NCI-H1417 treated with DMSO at 0.1 percent for 48 hours (cell line): ENCODE measurements around the gene TMC8.
"Not testable (repeated sequence)": the region's sequence is repeated elsewhere in the genome, so short reads cannot be mapped to it uniquely, and the experiment has no call there.

Source experiments
- DNase-seq: peaks from one replicate; lab custom pipeline; 2025; lab: John Stamatoyannopoulos, UW

Gene TMC8

GRCh38 chr17:78135858-78136500, 5.4 kb downstream of the TMC8 start:
- no peak for DNase-seq

GRCh38 chr17:78137392-78138203, 7.0 kb downstream of the TMC8 start:
- no peak for DNase-seq

DNA sequence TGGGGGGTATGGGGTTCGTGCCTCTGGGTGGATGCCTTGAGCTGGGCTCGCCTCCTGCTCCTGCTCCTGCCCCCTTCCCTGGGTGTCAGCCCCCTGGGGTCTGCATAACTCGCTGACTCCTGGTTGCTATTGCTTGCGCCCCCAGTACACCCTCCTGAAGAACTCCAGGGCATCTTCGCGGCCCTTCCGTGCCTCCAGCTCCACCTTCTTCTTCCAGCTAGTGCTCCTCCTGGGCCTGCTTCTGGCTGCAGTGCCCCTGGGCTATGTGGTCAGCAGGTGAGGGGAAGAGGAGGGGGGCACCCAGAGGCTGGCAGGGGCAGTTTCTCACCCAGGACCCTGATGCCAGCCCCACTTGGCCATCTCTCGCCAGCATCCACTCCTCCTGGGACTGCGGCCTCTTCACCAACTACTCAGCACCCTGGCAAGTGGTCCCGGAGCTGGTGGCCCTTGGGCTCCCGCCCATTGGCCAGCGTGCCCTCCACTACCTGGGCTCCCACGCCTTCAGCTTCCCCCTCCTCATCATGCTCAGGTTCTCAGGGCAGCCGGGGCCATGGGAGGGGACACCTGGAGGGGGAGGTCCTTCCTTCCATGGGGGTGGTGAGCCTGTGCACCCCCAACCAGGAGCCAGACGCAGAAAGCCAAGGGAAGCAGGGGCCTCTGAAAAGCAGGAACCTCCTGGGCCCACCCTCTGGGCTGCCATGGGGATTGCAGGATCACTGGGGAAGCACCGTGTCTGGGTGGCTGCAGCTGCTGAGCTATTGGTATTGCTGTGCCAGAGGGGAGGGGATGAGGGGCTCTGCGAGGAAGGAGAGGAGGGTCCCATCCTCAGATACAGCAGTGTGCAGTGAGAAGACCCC, 7.9 kb downstream of the TMC8 start:
- no peak for DNase-seq

DNA sequence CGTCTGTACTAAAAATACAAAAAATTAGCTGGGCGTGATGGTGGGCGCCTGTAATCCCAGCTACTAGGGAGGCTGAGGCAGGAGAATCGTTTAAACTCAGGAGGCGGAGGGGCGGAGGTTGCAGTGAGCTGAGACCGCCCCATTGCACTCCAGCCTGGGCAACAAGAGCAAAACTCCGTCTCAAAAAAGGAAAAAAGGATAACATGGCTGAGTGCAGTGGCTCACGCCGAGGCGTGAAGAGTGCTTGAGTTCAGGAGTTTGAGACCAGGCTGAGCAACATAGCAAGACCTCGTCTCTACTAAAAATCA, 9.2 kb downstream of the TMC8 start:
- not testable (repeated sequence) for DNase-seq

DNA sequence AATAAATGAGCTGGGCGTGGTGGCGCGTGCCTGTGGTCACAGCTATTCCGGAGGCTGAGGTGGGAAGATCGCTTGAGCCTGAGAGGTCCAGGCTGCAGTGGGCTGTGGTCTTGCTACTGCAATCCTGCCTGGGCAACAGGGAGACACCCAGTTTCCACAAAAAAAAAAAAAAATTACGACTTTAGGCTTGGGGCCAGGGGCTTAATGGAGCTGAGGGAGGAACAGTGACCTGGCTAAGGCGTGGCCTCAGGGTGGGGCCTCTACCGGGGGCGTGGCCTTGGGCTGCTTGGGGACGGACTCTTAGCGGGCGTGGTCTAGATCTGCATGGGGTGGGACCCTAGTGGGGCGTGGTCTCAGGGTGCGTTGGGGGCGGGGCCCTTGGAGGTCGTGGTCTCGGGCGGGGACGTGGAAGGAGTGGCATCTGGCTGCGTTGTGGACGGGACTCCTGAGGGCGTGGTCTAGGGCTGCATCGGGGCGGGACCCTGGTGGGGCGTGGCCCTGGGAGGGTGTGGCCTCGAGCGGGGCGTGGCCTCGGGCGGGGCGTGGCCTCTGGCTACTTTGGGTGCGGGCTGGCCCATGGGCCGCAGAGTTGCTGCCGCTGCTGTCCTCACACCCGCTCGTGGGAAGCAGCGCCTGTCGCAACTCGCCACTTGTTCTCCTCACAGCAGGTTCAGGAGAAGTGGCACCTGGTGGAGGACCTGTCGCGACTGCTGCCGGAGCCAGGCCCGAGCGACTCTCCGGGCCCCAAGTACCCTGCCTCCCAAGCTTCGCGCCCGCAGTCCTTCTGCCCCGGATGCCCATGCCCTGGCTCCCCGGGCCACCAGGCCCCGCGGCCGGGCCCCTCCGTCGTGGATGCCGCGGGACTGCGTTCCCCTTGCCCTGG, 9.8 kb downstream of the TMC8 start:
- peak; percentile 23 for DNase-seq

DNA sequence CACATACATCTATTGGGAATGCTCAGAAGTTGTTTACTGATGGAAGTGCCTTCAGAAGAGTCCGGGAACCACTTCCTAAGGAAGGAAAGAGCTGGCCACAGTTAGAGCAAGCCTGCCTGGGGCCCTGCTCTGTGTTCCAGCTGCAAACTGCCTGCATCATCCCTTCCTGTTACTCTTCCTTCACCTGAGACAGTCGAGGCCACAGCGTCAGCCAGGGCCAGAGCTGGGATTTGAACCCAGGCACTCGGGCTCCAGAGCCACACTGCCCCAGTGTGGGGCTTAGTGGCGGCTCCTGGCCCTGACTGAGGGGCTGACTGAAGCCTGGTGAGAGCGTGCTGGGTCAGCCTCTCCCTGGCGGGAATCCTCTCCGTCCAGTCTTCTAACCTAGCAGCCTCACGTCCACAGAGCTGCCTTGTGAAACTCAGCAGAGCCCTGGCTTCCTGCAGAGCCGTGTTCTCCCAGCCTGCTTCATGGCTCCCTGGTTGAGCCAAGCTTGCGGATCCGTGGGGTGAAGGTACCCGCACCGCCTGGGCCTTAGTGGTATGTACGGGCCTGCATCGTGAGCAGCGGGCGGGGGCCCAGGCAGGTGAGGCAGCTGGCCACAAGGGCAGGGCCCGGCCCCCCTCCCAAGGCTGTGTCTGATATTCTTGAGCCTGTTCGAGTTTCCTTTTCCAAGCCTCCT, 11.0 kb downstream of the TMC8 start:
- no peak for DNase-seq

GRCh38 chr17:78142119-78142861, 11.7 kb downstream of the TMC8 start:
- no peak for DNase-seq

DNA sequence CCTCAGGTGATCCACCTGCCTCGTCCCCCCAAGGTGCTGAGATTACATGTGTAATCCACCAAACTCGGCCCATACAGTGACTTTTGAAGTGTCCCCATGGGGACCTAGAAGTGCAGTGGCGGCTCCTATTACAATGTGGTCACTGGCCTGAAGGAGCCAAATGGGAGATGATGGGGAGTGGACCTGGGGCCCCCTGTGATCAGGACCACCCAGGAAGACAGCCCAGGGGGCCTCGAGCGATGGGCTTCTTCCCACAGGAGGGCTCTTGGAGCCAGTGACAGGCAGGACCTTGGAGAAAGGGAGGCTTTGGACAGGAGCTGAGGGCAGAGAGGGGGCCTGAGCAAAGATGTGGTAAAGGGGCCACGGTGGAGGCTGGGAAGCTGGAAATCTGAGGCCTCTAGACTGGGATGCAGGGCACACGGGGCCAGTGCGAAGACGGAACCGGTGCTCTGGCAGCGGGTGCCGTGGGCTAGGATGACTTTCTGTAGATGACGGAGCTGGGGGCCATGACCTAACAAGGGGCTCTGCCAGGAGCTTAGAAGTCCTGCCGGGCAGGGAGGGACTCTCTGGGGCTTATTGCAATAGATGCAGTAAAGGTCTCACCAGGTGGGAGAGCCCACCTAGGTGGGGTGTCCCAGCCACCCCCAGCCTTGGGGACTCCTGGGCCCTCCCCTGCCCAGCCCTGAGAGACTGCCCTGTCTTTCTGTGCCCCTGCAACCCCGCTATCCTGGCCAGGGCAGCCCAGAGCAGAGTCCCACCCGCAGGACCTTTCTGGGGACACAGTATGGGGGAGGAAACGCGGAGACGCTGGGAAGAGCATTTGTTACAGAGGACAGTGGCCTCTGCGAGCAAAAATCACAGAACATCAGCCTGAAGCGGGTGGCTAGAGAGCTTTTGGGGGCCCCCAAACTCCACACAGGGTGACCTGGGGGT, 12.9 kb downstream of the TMC8 start:
- no peak for DNase-seq

DNA sequence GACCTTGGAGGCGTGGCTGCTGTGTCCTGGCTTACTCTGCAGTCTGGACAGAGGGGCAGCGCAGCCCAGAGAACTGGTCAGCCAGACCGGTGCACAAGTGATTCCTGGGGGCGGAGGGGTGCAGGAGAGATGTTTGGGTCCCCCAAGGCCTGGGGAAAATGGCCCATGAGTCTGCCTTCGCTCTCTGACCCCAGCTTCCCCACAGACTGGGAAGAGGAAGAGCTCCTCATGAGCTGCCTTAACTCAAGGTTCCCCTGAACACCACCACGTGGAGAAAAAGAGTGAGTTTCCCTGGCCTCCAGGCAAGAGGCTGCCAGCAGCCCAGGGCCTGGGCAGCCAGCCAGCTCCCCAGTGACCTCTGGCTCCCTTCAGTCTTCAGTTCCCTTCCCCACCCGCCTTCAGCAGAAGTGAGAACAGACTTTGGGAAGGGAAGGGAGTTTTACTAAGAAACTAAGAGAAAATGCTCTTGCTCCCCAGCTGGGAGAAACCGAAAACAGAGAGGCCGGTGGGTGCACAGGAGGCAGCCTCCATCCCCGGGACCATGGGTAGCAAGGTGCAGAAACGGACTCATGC, 13.7 kb downstream of the TMC8 start:
- no peak for DNase-seq

GRCh38 chr17:78144736-78145641, 14.4 kb downstream of the TMC8 start:
- no peak for DNase-seq

DNA sequence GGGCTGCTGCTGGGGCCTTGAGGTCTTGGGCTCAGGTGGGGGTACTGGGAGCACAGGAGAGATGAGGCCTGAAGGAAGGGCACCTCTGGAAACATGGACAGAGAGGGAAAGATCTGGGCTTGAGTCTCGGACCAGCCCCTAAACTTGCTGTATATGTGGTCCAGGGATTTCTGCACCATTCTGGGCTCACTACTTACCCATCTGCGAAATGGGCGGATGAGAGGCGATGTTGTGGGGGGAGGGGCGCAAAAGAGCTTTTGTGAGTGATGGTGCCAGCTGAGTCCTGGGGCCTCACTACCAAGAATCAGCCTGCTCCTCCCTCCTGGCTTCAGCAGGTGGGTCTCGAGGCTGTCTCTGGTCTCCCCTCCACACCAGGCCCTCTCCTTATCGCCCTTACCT, 15.9 kb downstream of the TMC8 start:
- DNase-seq: no peak

- DNase-seq: no peak
Observed at GRCh38 chr17:78146881-78147280, 16.3 kb downstream of the TMC8 start.

DNA sequence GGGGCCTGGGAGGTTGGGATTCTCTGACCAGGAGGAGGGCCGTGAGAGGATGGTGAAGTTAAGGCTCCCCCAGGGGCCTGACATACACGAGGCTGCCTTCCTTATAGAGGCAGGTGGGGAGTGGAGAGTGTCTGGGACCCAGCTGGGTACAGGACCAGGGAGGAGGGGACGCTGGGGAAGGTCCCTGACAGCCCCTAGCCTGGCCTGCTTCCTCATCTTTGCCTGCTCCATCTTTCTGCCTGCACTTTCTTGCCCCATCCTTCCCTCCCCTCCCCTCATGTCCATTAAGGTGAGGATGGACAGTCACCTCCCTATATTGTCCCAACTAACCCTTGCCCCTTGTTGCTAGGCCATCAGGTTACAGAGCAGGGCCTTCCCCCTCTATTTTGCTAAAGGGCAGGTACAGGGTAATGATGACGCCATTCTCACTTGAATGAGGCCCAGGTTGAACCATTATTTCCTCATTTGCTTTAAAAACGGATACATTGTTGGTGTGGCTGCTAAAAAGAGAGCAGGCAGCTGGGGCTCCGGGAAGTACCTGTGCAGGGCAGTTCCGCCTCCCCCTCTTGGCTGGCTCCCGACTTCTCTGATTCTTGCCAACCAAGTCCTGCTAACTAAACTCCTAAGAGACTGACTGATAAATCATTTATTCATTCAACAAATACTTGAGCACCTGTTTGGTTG, 16.9 kb downstream of the TMC8 start:
- no peak for DNase-seq

- DNase-seq: no peak
Observed at GRCh38 chr17:78148286-78149016, 17.9 kb downstream of the TMC8 start.

GRCh38 chr17:78151514-78152008, 21.0 kb downstream of the TMC8 start:
- no peak for DNase-seq
